Left colon (tissue), 2 donors: Measurements from ENCODE around the gene BMP4. TPM values are rescaled to one million over a fixed set of nuclear protein-coding genes. Genes with fewer than 3 reads are reported as not detected.
A peak's percentile ranks its signal among the peaks of the same experiment; 100 is the strongest.

Experiments
- ATAC-seq: fragments of 200-7000 bp; cut with Tn5 transposase; one replicate; pipeline ENCODE4 v1.9.1; 2020; ENCODE audit warnings: mild to moderate bottlenecking, moderate library complexity
- DNase-seq, 2 donors: peaks; one replicate each; pipeline ENCODE4 v3.0.0-alpha.2; 2020
- intact Hi-C, 2 donors: fragments of 100-400 bp; cut with DNase I in 1 of 2; cut with micrococcal nuclease in 1 of 2; formaldehyde crosslinking; loops; one replicate each; pipeline versions ENCODE4 v1.11.2 to v1.14.0; 2022; cut with DNase I, micrococcal nuclease
- total RNA-seq, 2 donors: library from RNA; stranded (reverse); fragmentation: NEBNext Ultra II Directional; extraction: Animal tissue kit (Norgen Biotek cat#: 25700); gene quantifications; one replicate each; pipeline ENCODE4 v1.2.1, GENCODE V29; 2021
- donor health status: DM: no; HTN: no; CAD: no.
- donor health status: DM: yes; HTN: yes; CAD: no.

BMP4 gene
- total RNA-seq, 2 donors from 2014 or later: 6.4 to 17.3 TPM

- intact Hi-C loops: loop anchor here in 1 of 2 donors (10.0 kb wide), 1 partner anchor 205 kb away; no protein-coding TSS in a partner anchor
- DNase-seq (no peak), ATAC-seq (no peak)
Observed at GRCh38 chr14:53969326-53969725, 12.7 kb upstream of the BMP4 start.

- DNase-seq (no peak), ATAC-seq (no peak)
- intact Hi-C loops: loop anchor here in 1 of 2 donors (10.0 kb wide), 1 partner anchor 206 kb away; no protein-coding TSS in a partner anchor
Observed at GRCh38 chr14:53968726-53969125, 12.1 kb upstream of the BMP4 start.

- DNase-seq (no peak), ATAC-seq (no peak)
- intact Hi-C loops: loop anchor here in 1 of 2 donors (10.0 kb wide), 1 partner anchor 207 kb away; no protein-coding TSS in a partner anchor
Observed at GRCh38 chr14:53967606-53968005, 11.0 kb upstream of the BMP4 start.

GRCh38 chr14:53964249-53964648, 7.6 kb upstream of the BMP4 start:
- DNase-seq: no peak
- intact Hi-C loops: loop anchor here in 1 of 2 donors (10.0 kb wide), 1 partner anchor 211 kb away; no protein-coding TSS in a partner anchor
- ATAC-seq: no peak

- DNase-seq (peak; percentile 34 to 53), ATAC-seq (peak; percentile 93)
- intact Hi-C loops: loop anchor here in 1 of 2 donors (10.0 kb wide), 1 partner anchor 211 kb away; no protein-coding TSS in a partner anchor
Observed at GRCh38 chr14:53963320-53964227, 6.9 kb upstream of the BMP4 start.

GRCh38 chr14:53962953-53963319, 6.3 kb upstream of the BMP4 start:
- DNase-seq (no peak), ATAC-seq (peak; percentile 77)
- intact Hi-C loops: loop anchor here in 1 of 2 donors (10.0 kb wide), 1 partner anchor 212 kb away; no protein-coding TSS in a partner anchor

- DNase-seq: no peak
- intact Hi-C loops: loop anchor here in 1 of 2 donors (10.0 kb wide), 1 partner anchor 424 kb away; no protein-coding TSS in a partner anchor
- no peak for ATAC-seq
Observed at GRCh38 chr14:53958628-53959027, 2.0 kb upstream of the BMP4 start.

- DNase-seq (no peak), ATAC-seq (no peak)
- intact Hi-C loops: loop anchor here in 1 of 2 donors (10.0 kb wide), 1 partner anchor 423 kb away; no protein-coding TSS in a partner anchor
Observed at GRCh38 chr14:53957739-53958138, 1.1 kb upstream of the BMP4 start.

GRCh38 chr14:53955671-53956426, 776 bp downstream of the BMP4 start:
- peak; percentile 42 for ATAC-seq
- intact Hi-C loops: loop anchor here in 1 of 2 donors (10.0 kb wide), 1 partner anchor 421 kb away; no protein-coding TSS in a partner anchor
- DNase-seq: peak; percentile 60 to 68

GRCh38 chr14:53955229-53955556, 1.4 kb downstream of the BMP4 start:
- ATAC-seq: no peak
- intact Hi-C loops: loop anchor here in 1 of 2 donors (10.0 kb wide), 1 partner anchor 420 kb away; no protein-coding TSS in a partner anchor
- no peak for DNase-seq

- no peak for ATAC-seq
- intact Hi-C loops: loop anchor here in 1 of 2 donors (10.0 kb wide), 1 partner anchor 420 kb away; no protein-coding TSS in a partner anchor
Observed at GRCh38 chr14:53954551-53955228, 1.9 kb downstream of the BMP4 start.

GRCh38 chr14:53953828-53954550, 2.6 kb downstream of the BMP4 start:
- intact Hi-C loops: loop anchor here in 1 of 2 donors (10.0 kb wide), 1 partner anchor 419 kb away; no protein-coding TSS in a partner anchor
- ATAC-seq (peak; percentile 23), DNase-seq (peak; percentile 36 to 53)

More at GRCh38 chr14:53954551-53955228, 1.9 kb downstream of the BMP4 start:
- DNase-seq: peak in 1 of 2 donors; percentile 32

GRCh38 chr14:53953002-53953827, 3.4 kb downstream of the BMP4 start:
- peak; percentile 80 to 85 for DNase-seq
- peak; percentile 83 for ATAC-seq
- intact Hi-C loops: loop anchor here in 1 of 2 donors (10.0 kb wide), 1 partner anchor 418 kb away; no protein-coding TSS in a partner anchor

GRCh38 chr14:53952533-53952932, 4.1 kb downstream of the BMP4 start:
- intact Hi-C loops: loop anchor here in 1 of 2 donors (10.0 kb wide), 1 partner anchor 418 kb away; no protein-coding TSS in a partner anchor
- DNase-seq (no peak), ATAC-seq (no peak)

GRCh38 chr14:53951627-53952303, 4.9 kb downstream of the BMP4 start:
- no peak for DNase-seq
- intact Hi-C loops: loop anchor here in 1 of 2 donors (10.0 kb wide), 1 partner anchor 417 kb away; no protein-coding TSS in a partner anchor
- ATAC-seq: no peak

GRCh38 chr14:53951243-53951626, 5.4 kb downstream of the BMP4 start:
- no peak for ATAC-seq
- no peak for DNase-seq
- intact Hi-C loops: loop anchor here in 1 of 2 donors (10.0 kb wide), 1 partner anchor 416 kb away; no protein-coding TSS in a partner anchor
